Stimulated activated naive CD4-positive, alpha-beta T cell (primary cell): ENCODE data around the gene ILRUN.
A peak's percentile ranks its signal among the peaks of the same experiment; 100 is the strongest.
"Not testable (repeated sequence)": the region's sequence is repeated elsewhere in the genome, so short reads cannot be mapped to it uniquely, and the experiment has no call there.

Source experiments
- DNase-seq, 6 experiments: peaks; one replicate each; lab custom pipeline; 2025; lab: John Stamatoyannopoulos, UW

Gene ILRUN

GRCh38 chr6:34697544-34697836, 923 bp upstream of the ILRUN start:
- DNase-seq, result no peak

- DNase-seq, result no peak
These were observed 303 bp downstream of the ILRUN start for GRCh38 chr6:34696189-34696738.

GRCh38 chr6:34695729-34696188, 808 bp downstream of the ILRUN start:
- no peak for DNase-seq

- DNase-seq, result no peak
These were observed 4.3 kb downstream of the ILRUN start for GRCh38 chr6:34692280-34692679.

- no peak for DNase-seq
These were observed 6.8 kb downstream of the ILRUN start for GRCh38 chr6:34689742-34690141.

GRCh38 chr6:34688956-34689355, 7.6 kb downstream of the ILRUN start:
- no peak for DNase-seq

- DNase-seq, result no peak
These were observed 11.6 kb downstream of the ILRUN start for GRCh38 chr6:34684919-34685318.

GRCh38 chr6:34684364-34684763, 12.2 kb downstream of the ILRUN start:
- DNase-seq, result no peak

GRCh38 chr6:34680802-34681515, 15.6 kb downstream of the ILRUN start:
- DNase-seq, result no peak

GRCh38 chr6:34680313-34680712, 16.3 kb downstream of the ILRUN start:
- DNase-seq, result not testable (repeated sequence)

GRCh38 chr6:34679552-34680253, 16.9 kb downstream of the ILRUN start:
- DNase-seq, result no peak

GRCh38 chr6:34676140-34676539, 20.4 kb downstream of the ILRUN start:
- DNase-seq, result no peak

GRCh38 chr6:34674930-34675329, 21.6 kb downstream of the ILRUN start:
- not testable (repeated sequence) for DNase-seq

- DNase-seq, result no peak
These were observed 22.3 kb downstream of the ILRUN start for GRCh38 chr6:34674268-34674639.

- DNase-seq, result no peak
These were observed 23.5 kb downstream of the ILRUN start for GRCh38 chr6:34673064-34673463.

GRCh38 chr6:34672657-34673043, 23.9 kb downstream of the ILRUN start:
- DNase-seq, result no peak

- peak; percentile 37 to 75 (median 64) for DNase-seq
These were observed 24.5 kb downstream of the ILRUN start for GRCh38 chr6:34671801-34672656.

- no peak for DNase-seq
These were observed 25.2 kb downstream of the ILRUN start for GRCh38 chr6:34671367-34671766.

GRCh38 chr6:34668799-34669198, 27.8 kb downstream of the ILRUN start:
- not testable (repeated sequence) for DNase-seq

- DNase-seq, result no peak
These were observed 28.9 kb downstream of the ILRUN start for GRCh38 chr6:34667481-34668238.

GRCh38 chr6:34665019-34665418, 31.5 kb downstream of the ILRUN start:
- DNase-seq, result no peak
